Esophagus squamous epithelium (tissue), 4 donors: Measurements from ENCODE around the gene LBX2.

ENCODE experiments used
- CTCF ChIP-seq, 6 experiments: fragments of 450-650 bp in 4 of 6; fragments of 200-600 bp in 2 of 6; sonication (generic) in 2 of 6; IDR thresholded peaks; one replicate each; pipeline ENCODE4 v1.5.1; 2016 to 2019; ENCODE audit warnings: antibody characterized with exemption in 6 of 6, mild to moderate bottlenecking in 4 of 6, moderate library complexity in 4 of 6
- POLR2A ChIP-seq, 4 donors: fragments of 450-650 bp; IDR thresholded peaks; one replicate each; pipeline ENCODE4 v1.6.1; 2017; ENCODE audit warnings: antibody characterized with exemption in 4 of 4, mild to moderate bottlenecking in 4 of 4, moderate library complexity in 3 of 4

- TF ChIP-seq CTCF (IDR thresholded peaks at IDR 0.05): no peak
- TF ChIP-seq POLR2A (IDR thresholded peaks at IDR 0.05): no peak
Measured at GRCh38 chr2:74528600-74529356, 29.4 kb upstream of the LBX2 start.
